Measurements from ENCODE around the gene NPLOC4. TPM values are rescaled to one million over a fixed set of nuclear protein-coding genes. Genes with fewer than 3 reads are reported as not detected.
A peak's percentile ranks its signal among the peaks of the same experiment; 100 is the strongest.

NPLOC4 gene
- total RNA-seq, 1 experiment from 2014 or later, result 75.7 TPM

DNA sequence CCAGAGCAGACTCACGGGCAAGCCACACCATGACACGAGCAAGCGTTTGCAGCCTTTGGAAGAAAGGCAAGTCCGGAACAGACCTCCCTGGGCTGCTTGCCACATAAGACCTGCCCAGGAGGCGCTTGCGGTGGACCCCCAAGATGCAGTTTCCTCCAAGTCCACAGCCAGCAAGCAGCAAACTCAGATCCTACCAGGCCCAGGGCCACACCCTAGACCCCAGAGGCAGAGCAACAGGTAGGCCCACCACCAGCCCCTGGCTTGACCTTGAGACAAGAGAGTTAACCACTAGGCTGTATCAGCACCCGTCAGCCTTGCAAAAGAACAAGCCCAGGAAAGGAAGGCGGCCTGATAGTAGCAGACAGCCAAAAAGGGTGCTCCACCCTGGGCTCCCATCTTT, 87.1 kb downstream of the NPLOC4 start:
- DNase-seq (ENCODE audit: low read depth), result no peak

- DNase-seq (ENCODE audit: low read depth), result no peak
These were observed 87.8 kb downstream of the NPLOC4 start for GRCh38 chr17:81549031-81549557.

DNA sequence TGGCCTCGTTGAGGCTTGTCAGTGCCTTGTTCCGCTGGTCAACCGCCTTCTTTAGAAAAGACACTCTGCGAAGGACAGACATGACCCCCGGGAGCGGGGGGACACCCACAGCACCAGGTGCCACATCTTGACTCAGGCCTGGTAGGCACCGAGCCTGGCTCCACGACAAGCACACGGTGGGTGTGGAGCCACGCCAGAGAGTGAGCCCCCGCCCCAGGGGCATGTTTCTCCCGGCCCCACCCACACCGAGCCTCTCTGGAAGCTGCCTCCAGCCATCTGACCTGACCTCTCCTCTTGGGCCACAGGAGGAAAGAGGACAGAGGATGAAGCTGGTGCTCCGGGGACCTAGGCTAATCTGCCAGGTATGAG, 89.3 kb downstream of the NPLOC4 start:
- DNase-seq (ENCODE audit: low read depth), result no peak

DNA sequence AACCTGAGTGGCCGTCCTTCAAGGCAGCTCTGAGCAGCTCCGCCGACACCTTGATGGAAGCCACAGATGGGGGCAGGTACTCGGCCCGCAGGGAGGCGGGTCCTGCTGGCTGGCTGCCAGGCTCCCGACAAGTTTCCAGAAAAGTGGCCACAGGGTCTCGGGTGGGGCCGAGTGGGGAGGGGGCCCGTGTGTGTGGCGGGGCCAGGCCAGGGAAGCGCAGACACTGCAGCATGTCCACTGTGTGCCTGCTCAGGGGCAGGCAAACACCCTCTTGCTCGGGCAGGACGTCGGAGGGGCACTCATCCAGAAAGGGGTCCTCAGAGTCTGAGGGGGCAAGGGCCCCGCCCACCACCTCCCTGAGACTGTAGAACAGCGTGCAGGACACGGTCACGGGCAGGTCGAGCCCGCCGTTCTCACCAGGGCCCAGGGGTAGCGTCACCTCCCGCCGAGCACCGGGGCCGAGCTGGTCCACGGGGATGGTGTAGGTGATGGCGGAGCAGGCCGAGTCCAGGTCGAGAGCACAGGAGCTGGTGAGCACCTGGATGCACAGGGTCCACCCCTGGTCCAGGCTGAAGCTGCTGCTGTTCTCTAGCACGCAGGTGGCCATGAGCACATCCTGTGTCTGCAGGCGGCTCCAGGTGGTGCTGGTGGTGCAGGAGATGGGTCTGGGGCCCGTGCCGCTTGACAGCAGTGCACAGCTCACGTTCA, 89.9 kb downstream of the NPLOC4 start:
- no peak for DNase-seq (ENCODE audit: low read depth)

- no peak for DNase-seq (ENCODE audit: low read depth)
These were observed 91.6 kb downstream of the NPLOC4 start for GRCh38 chr17:81545160-81545949.

GRCh38 chr17:81544281-81544974, 92.5 kb downstream of the NPLOC4 start:
- DNase-seq (ENCODE audit: low read depth), result no peak

DNA sequence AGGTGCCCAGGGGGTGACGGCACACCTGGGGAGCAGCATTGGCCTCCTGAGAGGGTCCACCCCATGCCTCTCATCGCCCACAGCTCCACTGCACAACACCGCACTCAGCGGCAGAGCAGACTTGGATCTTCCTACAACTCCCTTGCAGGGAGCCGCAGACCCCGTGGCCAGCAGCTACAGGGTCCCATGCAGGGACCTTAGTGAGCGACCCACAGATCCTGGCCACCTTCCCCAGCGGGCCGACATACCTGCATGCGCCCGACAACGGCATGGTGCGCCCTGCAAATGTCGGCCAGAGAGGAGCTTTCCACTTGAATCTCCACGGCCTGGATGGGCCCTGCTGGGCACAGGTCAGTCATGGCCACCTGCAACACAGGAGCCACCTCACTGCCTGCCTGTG, 93.2 kb downstream of the NPLOC4 start:
- DNase-seq (ENCODE audit: low read depth), result no peak

- DNase-seq (ENCODE audit: low read depth), result no peak
These were observed 93.6 kb downstream of the NPLOC4 start for GRCh38 chr17:81543339-81543675.

GRCh38 chr17:81542431-81543338, 94.2 kb downstream of the NPLOC4 start:
- no peak for DNase-seq (ENCODE audit: low read depth)

- DNase-seq (ENCODE audit: low read depth), result no peak
These were observed 95.8 kb downstream of the NPLOC4 start for GRCh38 chr17:81541123-81541522.

DNA sequence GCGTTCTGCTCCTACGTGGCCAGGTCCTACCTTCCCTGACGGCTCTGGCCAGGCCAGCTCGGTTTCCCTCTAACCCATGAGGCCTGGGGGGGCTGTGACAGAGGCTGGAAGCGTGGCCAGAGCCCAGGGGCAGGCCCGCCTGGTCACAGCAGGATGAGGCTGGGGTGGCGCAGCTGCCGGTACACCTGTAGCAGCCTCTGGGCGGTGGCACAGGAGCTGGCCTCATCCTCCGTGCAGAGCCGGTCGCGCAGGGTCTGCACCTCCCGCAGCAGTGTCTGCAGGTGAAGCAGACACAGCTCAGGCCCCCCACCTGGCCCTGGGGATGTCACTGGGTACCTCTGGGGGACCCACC, 96.3 kb downstream of the NPLOC4 start:
- DNase-seq (ENCODE audit: low read depth), result no peak

DNA sequence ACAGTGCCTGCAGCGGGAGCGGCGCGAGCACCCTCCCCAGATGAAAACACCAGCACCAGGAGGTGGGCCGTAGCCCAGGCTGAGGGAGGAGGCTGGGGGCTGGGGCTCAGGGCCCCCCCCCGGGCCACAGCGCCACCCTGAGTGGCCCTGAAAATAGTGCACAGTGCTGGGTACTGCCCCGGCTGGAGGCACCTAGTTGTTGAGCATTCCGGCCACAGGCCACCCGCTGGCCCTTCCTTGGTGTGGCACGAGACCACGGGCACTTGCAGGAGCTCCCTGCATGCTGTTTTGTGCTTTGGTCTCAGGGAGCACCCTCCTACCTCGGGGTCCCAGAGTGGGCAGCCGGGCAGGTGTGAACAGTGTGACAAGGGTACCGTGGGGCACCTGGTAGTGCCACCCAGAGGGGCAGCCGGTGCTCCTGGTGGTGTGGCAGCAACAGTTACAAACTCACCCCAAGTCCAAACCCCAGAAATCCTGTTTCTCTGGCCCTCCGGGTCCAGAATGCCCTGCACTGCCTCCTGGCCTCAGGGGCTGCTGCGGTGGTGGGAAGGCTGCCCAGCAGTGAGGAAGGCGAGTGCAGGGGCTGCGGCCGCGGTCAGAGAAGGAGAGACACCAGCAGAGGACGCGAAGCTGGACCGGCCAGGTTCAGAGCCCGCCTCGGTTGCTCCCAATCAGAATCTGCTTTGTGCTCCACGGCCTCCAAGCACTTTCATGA, 96.8 kb downstream of the NPLOC4 start:
- no peak for DNase-seq (ENCODE audit: low read depth)

GRCh38 chr17:81539571-81539900, 97.4 kb downstream of the NPLOC4 start:
- no peak for DNase-seq (ENCODE audit: low read depth)

DNA sequence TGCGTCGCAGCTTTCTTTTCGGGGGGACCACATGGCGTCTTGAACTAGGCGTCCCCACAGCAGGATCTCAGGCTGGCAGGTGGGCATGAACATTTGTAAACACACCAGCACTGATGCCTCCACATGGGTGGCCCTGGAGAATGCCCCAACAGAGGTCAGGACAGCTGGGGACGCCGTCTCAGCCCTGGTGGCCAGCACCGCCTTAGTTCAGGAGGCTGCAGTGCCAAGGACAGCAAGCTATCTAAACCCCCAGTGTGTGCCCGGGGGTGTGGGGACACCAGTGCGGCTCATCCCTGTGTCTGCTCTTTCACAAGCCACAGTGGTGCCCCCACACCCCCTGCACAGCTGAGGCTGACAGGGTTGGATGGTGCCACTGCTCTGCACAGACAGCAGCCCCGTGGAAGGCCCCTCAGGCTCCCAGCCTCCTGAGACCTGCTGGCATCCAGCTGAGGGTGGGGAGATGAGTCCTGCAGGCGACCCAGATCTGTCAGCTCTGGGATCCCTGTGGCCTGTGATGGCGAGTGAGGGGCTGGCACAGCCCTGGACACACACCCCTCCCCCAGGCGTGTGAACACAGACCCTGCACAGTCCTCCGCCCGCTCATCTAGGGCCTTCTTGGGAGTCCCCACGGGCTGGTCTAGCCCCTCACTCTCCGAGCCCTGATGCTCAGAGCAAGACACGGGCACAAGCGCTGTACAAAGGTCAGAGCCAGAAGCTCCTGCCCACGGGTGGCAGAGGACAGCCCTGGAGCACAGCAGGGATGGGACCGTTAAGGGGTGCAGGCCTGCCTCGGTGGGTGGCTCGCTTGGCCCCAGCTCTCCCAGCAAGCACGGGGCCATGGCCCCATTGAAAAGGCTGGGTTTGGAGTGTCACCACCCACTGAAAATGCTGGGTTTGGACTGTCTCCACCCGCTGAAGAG, 98.0 kb downstream of the NPLOC4 start:
- no peak for DNase-seq (ENCODE audit: low read depth)

DNA sequence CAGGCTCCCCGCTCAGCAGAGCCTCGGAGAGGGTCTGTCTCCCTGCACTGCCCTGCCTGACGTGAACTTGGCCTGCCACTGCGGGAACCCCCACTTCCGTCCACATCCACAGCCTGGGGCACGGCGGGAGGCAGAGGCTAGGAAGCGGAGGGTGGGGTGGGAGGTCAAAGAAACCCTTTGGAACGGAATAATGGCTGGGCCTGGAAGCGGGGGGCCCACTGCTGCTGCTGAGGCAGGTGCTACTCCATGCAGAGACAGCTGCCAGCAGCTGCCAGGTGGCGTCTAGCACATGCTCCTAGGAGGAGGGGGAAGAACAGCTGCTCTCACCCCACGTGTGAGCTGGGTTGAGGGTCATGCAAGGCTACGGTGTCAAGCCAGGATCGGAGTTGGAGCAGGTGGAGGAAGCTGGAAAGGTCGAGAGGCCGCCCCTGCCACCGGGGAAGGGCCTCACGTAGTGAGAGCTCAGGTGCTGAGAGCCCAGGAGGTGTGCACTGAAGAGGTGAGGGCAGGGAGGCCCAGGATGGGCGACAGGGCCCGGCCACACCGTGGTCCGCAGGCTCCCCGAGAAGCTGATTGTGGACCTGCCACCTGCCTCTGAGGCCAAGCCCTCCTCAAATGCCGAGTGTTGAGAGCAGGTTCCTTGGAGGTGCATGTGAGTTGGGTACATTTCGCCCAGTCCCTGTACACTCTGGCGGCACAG, 98.9 kb downstream of the NPLOC4 start:
- peak; percentile 86 for DNase-seq (ENCODE audit: low read depth)

GRCh38 chr17:81537343-81537855, 99.5 kb downstream of the NPLOC4 start:
- DNase-seq (ENCODE audit: low read depth), result no peak

GRCh38 chr17:81536299-81537290, 100.3 kb downstream of the NPLOC4 start:
- no peak for DNase-seq (ENCODE audit: low read depth)
